ENCODE results near the gene TSEN2. TPM values are rescaled to one million over a fixed set of nuclear protein-coding genes. Genes with fewer than 3 reads are reported as not detected.

Gene TSEN2
- total and polyA plus RNA-seq, 2 of the 13 experiments (the other 11 are each of a cell fraction or from before 2014, with no cell fraction given) = 11.0 to 17.3 TPM

DNA sequence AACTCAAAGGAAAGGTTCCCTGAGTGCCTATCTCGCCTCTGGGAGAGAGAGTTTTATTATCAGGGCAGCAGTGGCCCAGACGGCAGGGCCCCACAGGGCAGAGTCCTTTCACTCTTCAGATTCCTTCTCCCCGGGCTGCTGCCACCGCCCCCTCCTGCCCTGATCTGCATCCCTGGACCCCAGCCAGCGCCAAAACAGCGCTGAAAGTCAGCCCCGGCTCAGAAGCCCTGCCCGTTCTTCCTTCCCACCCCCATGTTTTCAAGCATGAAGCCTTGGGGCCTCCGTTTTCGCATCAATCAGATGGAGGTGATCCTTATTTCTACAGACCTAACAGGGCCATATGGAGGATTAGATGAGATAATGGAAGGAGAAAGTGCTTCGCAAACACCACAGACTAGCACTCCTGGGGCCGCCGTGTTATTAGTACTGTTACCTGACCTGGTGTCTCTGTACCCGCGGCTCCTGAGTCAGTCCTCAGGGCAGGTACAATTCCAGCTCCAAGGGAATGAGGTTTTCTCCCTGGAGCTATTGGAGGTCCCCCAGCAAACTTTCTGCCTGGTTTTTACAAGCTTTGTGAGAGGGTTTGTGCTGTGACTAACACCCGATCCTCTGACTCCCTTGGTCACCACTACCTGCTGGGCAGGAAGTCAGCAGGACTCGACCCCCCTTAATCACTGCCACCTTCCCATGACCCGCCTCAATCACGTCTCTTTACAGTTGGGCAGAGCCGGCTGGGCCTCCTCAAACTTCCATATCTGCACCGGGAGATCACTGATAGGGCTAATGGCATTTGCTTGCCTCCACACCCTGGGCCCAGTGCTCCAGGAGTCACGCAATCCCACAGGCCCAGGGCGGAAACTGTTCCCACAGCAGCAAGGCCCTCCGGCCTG is 39.5 kb upstream of the TSEN2 start (continued):
- TF ChIP-seq FOXA3 (CRISPR knock-in tag; IDR thresholded peaks at IDR 0.05) (no peak), NFE2L2 (IDR thresholded peaks at IDR 0.05; ENCODE audit: low read length) (no peak), CBX2 (IDR thresholded peaks at IDR 0.05; ENCODE audit: low read depth, low read length) (no peak), CBX2 (CRISPR knock-in tag; IDR thresholded peaks at IDR 0.05; ENCODE audit: low read depth) (no peak), KDM3A (CRISPR knock-in tag; IDR thresholded peaks at IDR 0.05; ENCODE audit: low read depth) (no peak), ZFP90 (CRISPR knock-in tag; IDR thresholded peaks at IDR 0.05; ENCODE audit: borderline replicate concordance) (peak; percentile 36; the same call in 1 of the 2 replicates), DNMT3B (CRISPR knock-in tag; conservative IDR thresholded peaks at IDR 0.05) (no peak), ARHGAP35 (CRISPR knock-in tag; IDR thresholded peaks at IDR 0.05; ENCODE audit: borderline replicate concordance) (no peak), NONO (IDR thresholded peaks at IDR 0.05) (no peak), NONO (CRISPR knock-in tag; conservative IDR thresholded peaks at IDR 0.05) (peak; percentile 39; the same call in 1 of the 2 replicates)
- TF ChIP-seq, protein P1, sequence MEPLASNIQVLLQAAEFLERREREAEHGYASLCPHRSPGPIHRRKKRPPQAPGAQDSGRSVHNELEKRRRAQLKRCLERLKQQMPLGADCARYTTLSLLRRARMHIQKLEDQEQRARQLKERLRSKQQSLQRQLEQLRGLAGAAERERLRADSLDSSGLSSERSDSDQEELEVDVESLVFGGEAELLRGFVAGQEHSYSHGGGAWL (CRISPR knock-in tag; IDR thresholded peaks at IDR 0.05) = no peak
- TF ChIP-seq, protein P2, sequence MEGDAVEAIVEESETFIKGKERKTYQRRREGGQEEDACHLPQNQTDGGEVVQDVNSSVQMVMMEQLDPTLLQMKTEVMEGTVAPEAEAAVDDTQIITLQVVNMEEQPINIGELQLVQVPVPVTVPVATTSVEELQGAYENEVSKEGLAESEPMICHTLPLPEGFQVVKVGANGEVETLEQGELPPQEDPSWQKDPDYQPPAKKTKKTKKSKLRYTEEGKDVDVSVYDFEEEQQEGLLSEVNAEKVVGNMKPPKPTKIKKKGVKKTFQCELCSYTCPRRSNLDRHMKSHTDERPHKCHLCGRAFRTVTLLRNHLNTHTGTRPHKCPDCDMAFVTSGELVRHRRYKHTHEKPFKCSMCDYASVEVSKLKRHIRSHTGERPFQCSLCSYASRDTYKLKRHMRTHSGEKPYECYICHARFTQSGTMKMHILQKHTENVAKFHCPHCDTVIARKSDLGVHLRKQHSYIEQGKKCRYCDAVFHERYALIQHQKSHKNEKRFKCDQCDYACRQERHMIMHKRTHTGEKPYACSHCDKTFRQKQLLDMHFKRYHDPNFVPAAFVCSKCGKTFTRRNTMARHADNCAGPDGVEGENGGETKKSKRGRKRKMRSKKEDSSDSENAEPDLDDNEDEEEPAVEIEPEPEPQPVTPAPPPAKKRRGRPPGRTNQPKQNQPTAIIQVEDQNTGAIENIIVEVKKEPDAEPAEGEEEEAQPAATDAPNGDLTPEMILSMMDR (CRISPR knock-in tag; IDR thresholded peaks at IDR 0.05) = peak; percentile 40
- TF ChIP-seq, protein P3, sequence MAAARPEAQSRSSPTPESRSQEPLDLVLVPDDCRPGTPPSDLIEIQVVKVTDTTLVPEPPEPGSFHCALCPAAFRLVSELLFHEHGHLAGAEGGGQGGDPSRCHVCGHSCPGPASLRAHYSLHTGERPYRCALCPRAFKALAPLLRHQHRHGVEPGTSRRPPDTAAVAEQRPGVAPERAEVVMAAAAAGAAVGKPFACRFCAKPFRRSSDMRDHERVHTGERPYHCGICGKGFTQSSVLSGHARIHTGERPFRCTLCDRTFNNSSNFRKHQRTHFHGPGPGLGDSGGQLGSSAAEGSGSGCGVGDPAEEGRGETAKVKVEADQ (CRISPR knock-in tag; IDR thresholded peaks at IDR 0.05; ENCODE audit: borderline replicate concordance) = 0 out of 2 replicates have a peak, but pooled peaks have one; percentile 14
- TF ChIP-seq, protein P4, sequence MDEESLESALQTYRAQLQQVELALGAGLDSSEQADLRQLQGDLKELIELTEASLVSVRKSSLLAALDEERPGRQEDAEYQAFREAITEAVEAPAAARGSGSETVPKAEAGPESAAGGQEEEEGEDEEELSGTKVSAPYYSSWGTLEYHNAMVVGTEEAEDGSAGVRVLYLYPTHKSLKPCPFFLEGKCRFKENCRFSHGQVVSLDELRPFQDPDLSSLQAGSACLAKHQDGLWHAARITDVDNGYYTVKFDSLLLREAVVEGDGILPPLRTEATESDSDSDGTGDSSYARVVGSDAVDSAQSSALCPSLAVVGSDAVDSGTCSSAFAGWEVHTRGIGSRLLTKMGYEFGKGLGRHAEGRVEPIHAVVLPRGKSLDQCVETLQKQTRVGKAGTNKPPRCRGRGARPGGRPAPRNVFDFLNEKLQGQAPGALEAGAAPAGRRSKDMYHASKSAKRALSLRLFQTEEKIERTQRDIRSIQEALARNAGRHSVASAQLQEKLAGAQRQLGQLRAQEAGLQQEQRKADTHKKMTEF (CRISPR knock-in tag; IDR thresholded peaks at IDR 0.05) = peak; percentile 85
- TF ChIP-seq, protein P5, sequence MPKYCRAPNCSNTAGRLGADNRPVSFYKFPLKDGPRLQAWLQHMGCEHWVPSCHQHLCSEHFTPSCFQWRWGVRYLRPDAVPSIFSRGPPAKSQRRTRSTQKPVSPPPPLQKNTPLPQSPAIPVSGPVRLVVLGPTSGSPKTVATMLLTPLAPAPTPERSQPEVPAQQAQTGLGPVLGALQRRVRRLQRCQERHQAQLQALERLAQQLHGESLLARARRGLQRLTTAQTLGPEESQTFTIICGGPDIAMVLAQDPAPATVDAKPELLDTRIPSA (CRISPR knock-in tag; IDR thresholded peaks at IDR 0.05; ENCODE audit: borderline replicate concordance) = no peak
- TF ChIP-seq, protein P6, sequence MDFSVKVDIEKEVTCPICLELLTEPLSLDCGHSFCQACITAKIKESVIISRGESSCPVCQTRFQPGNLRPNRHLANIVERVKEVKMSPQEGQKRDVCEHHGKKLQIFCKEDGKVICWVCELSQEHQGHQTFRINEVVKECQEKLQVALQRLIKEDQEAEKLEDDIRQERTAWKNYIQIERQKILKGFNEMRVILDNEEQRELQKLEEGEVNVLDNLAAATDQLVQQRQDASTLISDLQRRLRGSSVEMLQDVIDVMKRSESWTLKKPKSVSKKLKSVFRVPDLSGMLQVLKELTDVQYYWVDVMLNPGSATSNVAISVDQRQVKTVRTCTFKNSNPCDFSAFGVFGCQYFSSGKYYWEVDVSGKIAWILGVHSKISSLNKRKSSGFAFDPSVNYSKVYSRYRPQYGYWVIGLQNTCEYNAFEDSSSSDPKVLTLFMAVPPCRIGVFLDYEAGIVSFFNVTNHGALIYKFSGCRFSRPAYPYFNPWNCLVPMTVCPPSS (IDR thresholded peaks at IDR 0.05) = no peak
- TF ChIP-seq, protein P7, sequence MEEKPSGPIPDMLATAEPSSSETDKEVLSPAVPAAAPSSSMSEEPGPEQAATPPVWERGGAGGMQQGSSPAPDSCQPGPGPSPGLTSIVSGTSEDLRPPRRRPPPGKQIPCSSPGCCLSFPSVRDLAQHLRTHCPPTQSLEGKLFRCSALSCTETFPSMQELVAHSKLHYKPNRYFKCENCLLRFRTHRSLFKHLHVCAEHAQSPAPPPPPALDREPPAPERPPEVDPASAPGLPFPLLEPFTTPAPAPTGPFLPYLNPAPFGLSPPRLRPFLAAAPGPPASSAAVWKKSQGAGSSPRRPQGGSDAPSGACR (CRISPR knock-in tag; IDR thresholded peaks at IDR 0.05) = peak; percentile 62; the same call in 1 of the 2 replicates
- TF ChIP-seq, protein P8, sequence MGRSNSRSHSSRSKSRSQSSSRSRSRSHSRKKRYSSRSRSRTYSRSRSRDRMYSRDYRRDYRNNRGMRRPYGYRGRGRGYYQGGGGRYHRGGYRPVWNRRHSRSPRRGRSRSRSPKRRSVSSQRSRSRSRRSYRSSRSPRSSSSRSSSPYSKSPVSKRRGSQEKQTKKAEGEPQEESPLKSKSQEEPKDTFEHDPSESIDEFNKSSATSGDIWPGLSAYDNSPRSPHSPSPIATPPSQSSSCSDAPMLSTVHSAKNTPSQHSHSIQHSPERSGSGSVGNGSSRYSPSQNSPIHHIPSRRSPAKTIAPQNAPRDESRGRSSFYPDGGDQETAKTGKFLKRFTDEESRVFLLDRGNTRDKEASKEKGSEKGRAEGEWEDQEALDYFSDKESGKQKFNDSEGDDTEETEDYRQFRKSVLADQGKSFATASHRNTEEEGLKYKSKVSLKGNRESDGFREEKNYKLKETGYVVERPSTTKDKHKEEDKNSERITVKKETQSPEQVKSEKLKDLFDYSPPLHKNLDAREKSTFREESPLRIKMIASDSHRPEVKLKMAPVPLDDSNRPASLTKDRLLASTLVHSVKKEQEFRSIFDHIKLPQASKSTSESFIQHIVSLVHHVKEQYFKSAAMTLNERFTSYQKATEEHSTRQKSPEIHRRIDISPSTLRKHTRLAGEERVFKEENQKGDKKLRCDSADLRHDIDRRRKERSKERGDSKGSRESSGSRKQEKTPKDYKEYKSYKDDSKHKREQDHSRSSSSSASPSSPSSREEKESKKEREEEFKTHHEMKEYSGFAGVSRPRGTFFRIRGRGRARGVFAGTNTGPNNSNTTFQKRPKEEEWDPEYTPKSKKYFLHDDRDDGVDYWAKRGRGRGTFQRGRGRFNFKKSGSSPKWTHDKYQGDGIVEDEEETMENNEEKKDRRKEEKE (IDR thresholded peaks at IDR 0.05) = no peak
